Posterior cingulate gyrus (tissue), 11 donors: ENCODE data around the gene MDC1.
A peak's percentile ranks its signal among the peaks of the same experiment; 100 is the strongest.
"Not testable (repeated sequence)": the region's sequence is repeated elsewhere in the genome, so short reads cannot be mapped to it uniquely, and the experiment has no call there.

Source experiments
- DNase-seq, 10 donors: peaks; one replicate each; pipeline versions ENCODE4 v3.0.0 to v3.0.0-alpha.2; 2020 to 2021; ENCODE audit warnings: mixed read lengths in 3 of 10
- intact Hi-C: fragments of 100-400 bp; cut with DNase I; formaldehyde crosslinking; loops from one replicate; pipeline ENCODE4 v1.15.1; 2023

The MDC1 gene

GRCh38 chr6:30727920-30728553 is 11.0 kb upstream of the MDC1 start:
- peak in 1 of 10 donors; percentile 22 for DNase-seq
- intact Hi-C loops = no loop called here

- peak in 1 of 10 donors; percentile 45 for DNase-seq
- intact Hi-C loops = no loop called here
Observed at GRCh38 chr6:30726506-30727413, 9.7 kb upstream of the MDC1 start.

DNA sequence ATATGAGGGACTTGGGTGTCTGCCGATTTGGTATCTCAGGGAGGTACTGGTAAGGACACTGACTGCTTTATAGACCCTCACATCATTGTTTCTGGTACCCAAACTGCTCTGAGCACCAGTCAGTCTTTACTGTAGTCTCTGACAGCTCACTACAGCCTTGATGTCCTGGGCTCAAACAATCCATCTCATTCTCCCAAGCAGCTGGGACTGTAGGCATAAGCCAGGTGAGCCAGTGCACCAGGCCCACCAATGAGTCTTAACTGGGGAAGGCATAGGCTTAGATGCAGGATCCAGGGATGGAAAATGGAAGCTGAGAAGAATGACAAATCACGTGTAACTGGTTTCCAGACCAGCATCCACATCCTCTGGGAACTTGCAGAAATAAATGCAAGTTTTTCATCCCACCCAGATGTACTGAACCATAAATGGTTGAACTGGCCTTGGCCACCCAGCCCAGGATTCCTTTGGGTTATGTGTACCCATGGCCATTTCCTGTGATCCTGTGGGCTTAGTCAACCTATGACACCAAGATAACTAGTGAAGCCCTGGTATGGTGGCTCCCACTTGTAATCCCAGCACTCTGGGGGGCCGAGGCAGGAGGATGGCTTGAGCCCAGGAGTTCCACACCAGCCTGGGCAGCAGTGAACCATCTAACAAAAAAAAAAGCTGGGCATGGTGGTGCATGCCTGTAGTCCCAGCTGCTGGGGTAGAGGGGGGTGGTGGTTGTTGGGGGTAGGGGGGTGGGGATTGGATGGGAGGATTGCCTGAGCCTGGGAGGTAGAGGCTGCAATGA is 8.8 kb upstream of the MDC1 start:
- DNase-seq = peak in 1 of 10 donors; percentile 40
- intact Hi-C loops = no loop called here

DNA sequence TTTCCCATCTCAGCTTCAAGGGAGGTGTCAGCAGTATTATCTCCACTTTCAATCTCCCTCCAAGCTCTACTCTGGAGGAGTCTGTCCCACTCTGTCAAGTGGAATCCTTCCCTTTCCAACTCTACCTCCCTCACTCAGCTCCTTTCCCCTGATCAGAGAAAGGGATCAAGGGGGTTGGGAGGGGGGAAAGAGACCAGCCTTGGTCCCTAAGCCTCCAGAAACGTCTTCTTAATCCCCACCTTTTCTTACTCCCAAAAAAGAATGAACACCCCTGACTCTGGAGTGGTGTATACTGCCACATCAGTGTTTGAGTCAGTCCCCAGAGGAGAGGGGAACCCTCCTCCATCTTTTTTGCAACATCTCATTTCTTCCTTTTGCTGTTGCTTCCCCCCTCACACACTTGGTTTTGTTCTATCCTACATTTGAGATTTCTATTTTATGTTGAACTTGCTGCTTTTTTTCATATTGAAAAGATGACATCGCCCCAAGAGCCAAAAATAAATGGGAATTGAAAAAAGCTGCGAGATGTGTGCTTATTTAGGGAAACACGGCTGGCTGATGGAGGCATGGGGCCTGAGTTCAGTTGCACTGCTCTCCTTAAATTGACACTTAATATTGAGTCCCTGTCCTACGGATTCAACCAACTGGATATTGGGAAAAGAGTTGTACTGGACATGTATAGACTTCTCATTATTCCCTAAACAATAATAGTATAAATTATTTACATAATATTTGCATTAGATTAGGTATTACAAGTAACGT is 8.0 kb upstream of the MDC1 start:
- intact Hi-C loops = no loop called here
- no peak for DNase-seq

DNA sequence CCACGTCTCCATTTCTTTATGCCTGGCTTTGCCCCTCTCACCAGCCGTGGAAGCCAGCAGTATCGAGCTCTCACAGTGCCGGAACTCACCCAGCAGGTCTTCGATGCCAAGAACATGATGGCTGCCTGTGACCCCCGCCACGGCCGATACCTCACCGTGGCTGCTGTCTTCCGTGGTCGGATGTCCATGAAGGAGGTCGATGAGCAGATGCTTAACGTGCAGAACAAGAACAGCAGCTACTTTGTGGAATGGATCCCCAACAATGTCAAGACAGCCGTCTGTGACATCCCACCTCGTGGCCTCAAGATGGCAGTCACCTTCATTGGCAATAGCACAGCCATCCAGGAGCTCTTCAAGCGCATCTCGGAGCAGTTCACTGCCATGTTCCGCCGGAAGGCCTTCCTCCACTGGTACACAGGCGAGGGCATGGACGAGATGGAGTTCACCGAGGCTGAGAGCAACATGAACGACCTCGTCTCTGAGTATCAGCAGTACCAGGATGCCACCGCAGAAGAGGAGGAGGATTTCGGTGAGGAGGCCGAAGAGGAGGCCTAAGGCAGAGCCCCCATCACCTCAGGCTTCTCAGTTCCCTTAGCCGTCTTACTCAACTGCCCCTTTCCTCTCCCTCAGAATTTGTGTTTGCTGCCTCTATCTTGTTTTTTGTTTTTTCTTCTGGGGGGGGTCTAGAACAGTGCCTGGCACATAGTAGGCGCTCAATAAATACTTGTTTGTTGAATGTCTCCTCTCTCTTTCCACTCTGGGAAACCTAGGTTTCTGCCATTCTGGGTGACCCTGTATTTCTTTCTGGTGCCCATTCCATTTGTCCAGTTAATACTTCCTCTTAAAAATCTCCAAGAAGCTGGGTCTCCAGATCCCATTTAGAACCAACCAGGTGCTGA is 7.0 kb upstream of the MDC1 start:
- intact Hi-C loops = not testable (repeated sequence)
- DNase-seq = peak in 1 of 10 donors; percentile 67

DNA sequence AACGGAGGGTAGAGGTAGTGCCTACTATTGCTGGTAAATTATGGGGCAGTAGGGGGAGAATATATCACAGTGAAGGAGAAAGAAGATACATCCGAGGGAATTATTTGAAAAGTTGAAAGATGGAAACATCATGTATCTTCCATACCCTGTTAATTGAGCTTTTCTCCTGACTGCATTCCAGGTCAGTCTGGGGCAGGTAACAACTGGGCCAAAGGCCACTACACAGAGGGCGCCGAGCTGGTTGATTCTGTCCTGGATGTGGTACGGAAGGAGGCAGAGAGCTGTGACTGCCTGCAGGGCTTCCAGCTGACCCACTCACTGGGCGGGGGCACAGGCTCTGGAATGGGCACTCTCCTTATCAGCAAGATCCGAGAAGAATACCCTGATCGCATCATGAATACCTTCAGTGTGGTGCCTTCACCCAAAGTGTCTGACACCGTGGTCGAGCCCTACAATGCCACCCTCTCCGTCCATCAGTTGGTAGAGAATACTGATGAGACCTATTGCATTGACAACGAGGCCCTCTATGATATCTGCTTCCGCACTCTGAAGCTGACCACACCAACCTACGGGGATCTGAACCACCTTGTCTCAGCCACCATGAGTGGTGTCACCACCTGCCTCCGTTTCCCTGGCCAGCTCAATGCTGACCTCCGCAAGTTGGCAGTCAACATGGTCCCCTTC is 6.2 kb upstream of the MDC1 start:
- intact Hi-C loops = not testable (repeated sequence)
- peak in 1 of 10 donors; percentile 67 for DNase-seq

GRCh38 chr6:30722280-30723112 is 5.4 kb upstream of the MDC1 start:
- peak; percentile 70 to 96 (median 84) for DNase-seq

GRCh38 chr6:30722025-30722279 is 4.9 kb upstream of the MDC1 start:
- intact Hi-C loops = loop anchor here (1.0 kb wide), 1 partner anchor 43 kb away; no protein-coding TSS in a partner anchor
- DNase-seq = peak in 1 of 10 donors; percentile 77

More at GRCh38 chr6:30722280-30723112, 5.4 kb upstream of the MDC1 start:
- intact Hi-C loops = loop anchor here (1.0 kb wide), 1 partner anchor 43 kb away; no protein-coding TSS in a partner anchor

- intact Hi-C loops = loop anchor here (1.0 kb wide), 1 partner anchor 42 kb away; no protein-coding TSS in a partner anchor
- peak; percentile 73 to 98 (median 86) for DNase-seq
Observed at GRCh38 chr6:30721198-30722024, 4.3 kb upstream of the MDC1 start.

- DNase-seq = peak in 7 of 10 donors; percentile 41 to 91 (median 50)
- intact Hi-C loops = no loop called here
Observed at GRCh38 chr6:30720738-30721197, 3.7 kb upstream of the MDC1 start.

- intact Hi-C loops = no loop called here
Observed at GRCh38 chr6:30719791-30720737, 3.0 kb upstream of the MDC1 start, which contains the start of gene TUBB. Gene TUBB (plus strand): TSS chr6:30720352. CDS start chr6:30720507, 155 bp downstream.

DNA sequence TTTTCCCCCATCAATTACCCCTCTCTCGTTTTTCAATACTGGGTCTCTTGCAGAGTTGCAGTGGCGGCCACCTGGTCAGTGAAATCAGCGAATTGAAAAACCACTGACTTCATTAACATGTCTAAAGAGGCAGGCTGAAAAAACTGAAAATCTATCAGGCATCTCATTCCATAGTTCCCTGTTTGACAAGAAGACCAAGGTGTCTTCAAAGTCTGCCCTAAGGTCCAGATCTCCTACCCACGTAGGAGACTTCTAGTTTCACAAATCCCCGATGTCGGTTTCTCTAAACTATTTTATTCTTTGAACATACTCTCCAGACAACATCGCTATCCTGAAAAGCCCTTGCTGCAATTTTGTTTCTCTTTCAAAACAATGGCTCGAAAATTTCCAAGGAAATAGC is 2.3 kb upstream of the MDC1 start:
- peak in 1 of 10 donors; percentile 12 for DNase-seq
- intact Hi-C loops = no loop called here

More at GRCh38 chr6:30719791-30720737, 3.0 kb upstream of the MDC1 start, which contains the start of gene TUBB:
- peak; percentile 95 to 99 (median 98) for DNase-seq

GRCh38 chr6:30717845-30718720 is 1.0 kb upstream of the MDC1 start:
- intact Hi-C loops = loop anchor here (2.0 kb wide), 1 partner anchor 71 kb away; the partner anchor contains the start of gene C6orf136
- DNase-seq = not testable (repeated sequence)

DNA sequence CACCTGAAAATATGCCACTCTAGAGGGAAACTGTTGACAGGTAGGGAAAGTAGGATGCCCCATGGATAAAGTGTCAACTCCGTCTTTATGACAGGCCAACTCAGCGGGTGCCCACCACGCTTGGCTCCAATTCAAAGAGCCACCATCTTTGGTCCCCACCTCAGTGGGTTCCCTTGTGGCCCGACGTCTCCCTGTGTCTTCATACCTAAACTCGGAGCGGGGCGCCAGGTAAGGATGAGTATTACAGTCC is 277 bp downstream of the MDC1 start:
- intact Hi-C loops = loop anchor here (2.0 kb wide), 1 partner anchor 70 kb away; the partner anchor contains the start of gene C6orf136
- no peak for DNase-seq
